ENCODE results near the gene SDS.

GRCh38 chr12:113396200-113396599 lies 7.5 kb downstream of the SDS start:
- no peak for TF ChIP-seq CTCF (IDR thresholded peaks at IDR 0.05)
- TF ChIP-seq POLR2A (IDR thresholded peaks at IDR 0.05): no peak

Measured in adrenal gland (tissue), 5 donors.